HG03045 (cell line): ENCODE measurements around the gene ZBTB17.

Source experiments
- ATAC-seq: cut with Tn5 transposase; IDR thresholded peaks from one replicate; pipeline ENCODE4 v1.9.1; 2021; ENCODE audit warnings: mild to moderate bottlenecking, moderate library complexity; ENCODE audit not compliant: unreplicated experiment

The ZBTB17 gene

DNA sequence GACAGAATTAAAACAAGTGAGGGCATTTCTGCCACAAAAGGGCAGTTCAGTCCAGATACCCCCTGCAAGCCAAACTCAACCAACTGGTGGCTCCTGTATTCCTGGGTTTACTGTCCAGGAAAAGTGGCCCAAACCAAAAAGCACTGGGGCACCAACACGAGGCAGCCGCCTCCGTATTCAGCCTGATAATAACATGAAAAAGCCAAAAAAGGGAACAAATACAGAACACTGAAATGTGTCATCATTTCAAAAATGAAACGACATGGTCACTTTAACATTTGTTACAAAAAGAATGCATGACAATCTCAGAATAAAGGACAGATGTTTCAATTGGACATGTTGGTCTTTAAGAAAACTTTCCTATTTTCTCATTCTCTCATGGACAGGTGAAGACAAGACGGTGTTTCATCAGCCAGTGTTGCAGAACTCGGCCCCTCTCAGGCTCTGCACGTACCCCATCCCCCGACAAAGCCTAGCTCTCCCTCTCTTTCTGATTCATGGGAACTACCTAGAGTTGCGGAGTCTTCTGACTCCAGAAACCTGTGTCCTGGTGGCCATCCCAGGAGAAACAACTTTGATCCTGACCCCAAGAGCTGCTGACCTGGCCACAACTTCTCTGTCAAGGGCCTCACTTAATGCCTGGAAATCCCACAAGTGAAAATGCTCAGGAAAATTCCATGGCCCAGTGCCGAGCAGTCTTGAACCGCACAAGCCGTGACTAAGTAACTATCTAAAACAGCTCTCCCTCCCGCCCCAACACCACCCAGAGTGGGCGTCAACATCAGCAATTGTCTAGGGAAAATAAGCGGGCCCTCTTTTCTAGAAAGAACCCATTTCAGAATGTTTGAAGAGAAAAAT is 27.1 kb downstream of the ZBTB17 start:
- ATAC-seq: no peak

DNA sequence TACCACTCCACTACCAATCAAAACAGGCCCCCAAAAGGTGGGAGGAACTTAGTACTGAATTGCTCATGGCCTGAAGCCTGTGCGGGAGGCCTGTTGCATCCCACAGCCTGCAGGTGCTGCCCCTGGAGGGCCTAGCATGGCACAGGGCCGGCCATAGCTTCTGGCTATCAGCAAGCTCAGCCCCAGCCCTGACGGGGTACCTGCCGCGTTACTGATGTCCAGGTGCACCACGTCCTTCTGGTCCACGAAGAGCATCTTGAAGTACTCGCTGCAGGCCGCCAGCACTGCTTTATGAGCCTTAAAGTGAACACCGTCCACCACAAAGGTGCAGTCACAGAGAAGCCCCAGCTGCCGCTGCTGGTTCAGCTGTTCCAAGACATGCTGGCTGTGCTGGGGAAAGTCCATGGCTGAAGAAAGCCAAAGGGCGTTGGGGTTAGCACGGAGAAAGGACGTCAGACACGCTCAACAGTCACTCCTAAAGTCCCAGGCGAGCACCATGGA is 27.8 kb downstream of the ZBTB17 start:
- no peak for ATAC-seq

DNA sequence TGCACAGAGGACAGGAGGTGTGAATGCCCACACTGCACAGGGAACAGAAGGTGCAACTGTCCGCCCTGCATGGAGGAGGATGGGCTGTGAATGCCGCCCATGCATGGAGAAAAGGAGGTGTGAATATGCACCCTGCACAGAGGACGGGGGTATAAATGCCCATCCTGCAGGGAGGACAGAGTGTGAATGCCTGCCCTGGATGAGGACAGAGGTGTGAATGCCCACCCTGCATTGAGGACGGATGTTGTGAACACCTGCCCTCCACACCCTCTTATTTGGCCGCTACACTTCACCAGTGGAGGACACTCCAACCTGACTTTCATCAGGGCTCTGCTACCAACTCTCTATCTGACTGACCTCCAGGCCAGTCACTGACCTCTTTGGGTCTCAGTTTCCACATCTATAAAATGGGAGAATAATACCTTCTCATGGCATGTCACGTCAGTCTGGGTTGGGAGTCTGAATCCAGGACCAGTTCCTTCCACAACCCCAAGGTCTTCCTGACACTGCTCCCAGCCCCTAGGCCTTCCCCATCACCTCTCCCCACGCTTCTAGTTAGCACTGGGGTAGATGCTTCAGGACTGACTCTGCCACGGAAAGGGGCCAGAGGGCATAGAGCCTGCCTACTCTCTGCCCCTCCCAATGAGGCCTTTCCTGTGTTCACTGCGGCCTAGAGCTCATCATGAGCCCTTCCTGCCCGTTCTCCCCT is 28.4 kb downstream of the ZBTB17 start:
- no peak for ATAC-seq

DNA sequence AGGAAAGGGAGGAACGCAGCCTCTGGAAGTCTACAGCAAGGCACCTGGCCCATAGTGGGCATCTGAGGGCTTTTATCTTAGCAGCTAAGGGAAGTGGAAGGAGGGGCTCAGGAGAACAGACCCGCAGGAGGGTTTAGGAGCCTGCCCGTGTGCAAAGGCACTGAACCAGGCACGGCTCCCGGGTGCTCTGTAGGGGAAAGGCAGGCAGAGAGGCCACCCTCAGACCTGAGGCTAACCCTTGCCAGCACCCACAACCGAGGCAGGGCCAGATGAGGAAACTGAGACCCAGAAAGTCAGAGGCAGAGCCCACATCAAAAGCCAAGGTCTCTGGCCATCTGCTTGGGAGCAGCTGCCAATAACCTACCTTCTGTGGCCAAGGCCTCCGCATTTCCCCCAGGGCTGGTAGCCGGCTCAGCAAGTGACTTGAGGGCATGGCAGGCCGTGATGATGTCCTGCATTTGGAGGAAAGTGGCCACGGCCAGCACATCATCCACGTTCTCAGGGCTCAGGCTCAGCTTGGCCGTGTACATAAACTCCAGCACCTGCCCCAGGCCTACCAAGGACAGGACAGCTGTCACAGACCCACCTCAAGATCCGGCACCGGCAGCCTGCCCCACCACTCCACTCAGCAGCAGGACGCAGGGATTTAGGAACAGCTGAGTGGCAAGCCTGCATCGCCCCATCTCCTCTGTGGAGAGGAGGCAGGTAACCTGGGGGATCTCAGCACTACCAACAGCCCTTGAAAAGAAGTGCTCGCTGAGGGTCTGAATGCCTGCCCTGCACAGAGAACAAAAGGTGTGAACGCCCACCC is 29.1 kb downstream of the ZBTB17 start:
- ATAC-seq: no peak

DNA sequence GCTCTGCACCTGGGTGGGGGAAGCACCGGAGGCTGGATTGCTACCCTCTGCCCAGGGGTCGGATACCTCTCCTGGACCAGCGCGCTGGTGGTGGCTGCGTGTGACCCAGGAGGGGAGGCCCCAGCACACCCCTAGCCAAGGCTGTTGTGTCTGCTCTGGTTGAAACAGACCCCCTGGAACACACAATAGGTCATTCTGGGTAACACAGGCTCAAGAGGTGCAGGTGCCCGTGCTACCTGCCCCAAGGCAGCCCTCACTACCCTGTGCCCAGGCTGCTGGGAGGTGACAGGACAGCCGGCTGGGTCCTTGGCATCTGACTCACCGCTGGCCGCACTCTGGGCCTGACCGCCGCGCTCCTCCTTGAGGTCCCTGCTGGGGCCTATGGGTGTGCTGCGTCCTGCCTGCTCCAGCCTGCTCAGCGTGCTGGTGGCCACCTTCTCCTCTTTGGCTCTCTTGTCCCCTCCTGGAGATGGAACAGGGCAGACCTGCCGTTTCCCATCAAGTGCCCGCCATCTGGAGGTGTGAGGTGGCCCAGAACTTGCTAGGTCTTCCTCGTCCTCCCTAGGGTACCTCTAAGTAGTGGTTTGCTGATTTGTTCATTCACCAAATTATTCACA is 30.0 kb downstream of the ZBTB17 start:
- ATAC-seq: no peak

DNA sequence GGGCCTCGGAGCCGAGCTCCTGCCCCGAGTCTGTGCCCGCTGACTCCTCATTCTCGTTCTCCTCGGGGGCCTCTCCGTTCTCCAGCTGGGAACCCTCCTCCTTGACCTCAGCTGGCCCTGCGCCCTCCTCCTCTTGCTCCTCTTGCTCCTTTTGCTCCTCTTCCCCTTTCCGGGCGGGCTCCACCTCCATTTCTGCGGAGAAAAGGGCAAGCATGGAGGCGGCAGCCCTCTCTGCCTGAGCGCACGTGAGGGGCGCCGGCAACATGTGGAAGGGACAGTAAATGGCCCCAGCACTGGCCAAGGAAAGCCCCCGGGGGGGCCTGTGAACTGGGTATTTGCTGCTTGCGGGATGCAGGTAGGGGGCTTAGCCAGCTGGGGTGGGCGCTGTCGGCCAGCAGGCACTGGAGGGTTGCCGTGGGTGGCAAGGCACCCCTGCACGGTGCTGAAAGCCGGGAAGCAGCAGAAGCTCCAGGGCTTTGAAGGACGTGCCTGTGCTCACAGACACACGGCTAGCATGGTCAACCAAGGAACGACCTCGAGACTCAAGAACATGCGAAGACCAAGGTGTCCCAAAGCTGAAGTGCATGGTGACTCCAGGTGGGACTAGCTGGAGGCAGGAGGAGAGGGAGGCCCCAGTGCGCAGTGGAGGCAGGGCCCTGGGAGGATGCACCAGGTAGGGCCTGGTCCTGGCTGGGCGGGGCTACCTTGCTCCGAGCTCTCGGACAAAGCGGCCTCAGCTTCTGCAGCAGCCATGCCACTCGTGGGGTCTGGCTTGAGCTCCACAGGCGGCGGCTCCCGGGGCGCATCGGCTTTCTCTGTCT is 30.7 kb downstream of the ZBTB17 start:
- ATAC-seq: no peak

DNA sequence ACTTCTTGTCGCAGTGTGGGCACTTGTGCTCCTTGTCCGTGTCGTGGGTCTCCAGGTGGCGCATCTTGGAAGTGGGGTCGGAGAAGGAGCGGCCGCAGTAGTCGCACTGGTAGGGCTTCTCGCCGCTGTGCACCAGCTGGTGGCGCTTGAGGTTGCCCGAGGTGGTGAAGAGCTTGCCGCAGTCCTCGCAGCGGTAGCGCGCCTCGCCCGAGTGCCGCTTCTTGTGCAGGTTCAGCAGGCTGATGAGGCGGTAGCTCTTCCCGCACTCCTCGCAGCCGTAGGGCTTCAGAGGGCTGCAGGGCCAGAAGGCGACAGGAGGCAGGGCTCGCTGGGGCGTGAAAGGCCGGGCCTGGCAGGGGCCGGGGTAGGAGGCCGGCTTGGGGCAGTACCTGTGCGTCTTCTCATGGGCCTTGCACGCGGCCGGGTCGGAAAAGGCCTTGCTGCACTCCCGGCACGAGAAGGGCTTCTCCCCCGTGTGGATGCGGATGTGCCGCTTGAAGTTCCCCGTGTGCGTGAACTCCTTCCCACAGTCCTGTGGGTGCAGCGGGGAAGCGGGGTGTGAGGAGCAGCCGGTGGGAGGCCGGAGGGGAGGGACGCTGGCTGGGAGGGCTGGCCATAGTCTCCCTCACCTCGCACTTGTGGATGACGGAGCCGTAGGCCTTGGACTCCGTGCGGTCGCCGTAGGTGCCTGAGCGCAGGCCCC is 31.4 kb downstream of the ZBTB17 start:
- ATAC-seq: no peak

DNA sequence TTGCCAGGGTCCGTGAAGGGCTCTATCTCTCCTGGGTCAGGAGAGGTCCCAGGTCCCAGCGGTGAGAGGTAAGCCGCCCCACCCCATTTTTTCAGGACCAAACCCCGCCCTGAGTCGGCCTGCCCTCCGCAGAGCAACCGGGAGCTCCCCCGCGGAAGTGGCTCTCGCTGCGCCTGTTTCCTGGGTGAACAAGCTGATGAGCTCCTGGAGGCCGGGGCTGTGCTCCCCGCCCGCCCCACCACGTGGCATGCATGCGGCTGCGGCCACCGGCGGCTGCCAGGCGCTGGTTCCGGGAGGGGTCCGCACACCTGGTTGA is 32.0 kb downstream of the ZBTB17 start:
- no peak for ATAC-seq

DNA sequence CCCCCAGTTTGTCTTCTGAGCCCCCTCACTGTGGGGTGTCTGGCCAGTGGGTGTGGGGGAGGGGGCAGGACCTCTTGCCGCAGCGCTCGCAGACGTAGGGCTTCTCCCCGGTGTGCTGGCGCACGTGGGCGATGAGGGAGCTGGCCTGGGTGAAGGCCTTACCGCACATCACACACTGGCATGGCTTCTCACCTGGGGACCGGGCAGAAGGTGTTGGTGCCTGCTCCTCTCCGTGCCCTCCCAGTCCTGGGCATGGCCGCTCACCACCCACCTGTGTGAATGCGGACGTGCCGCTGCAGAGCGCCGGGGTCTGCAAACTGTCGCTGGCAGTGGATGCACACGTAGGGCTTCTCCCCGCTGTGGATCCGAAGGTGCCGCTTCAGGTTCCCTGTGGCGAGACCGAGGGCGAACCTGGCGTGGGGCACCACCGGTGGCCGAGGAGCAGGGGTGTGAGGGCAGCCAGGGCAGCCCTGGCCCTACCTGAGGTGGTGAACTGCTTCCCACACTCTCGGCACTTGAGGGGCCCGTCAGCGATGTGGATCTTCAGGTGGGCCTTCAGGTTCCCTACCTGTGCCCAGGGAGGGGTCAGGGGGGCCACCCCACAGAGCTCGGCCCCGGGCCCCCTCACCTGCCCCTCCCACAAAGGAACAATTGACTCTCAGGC is 32.4 kb downstream of the ZBTB17 start:
- ATAC-seq: no peak

DNA sequence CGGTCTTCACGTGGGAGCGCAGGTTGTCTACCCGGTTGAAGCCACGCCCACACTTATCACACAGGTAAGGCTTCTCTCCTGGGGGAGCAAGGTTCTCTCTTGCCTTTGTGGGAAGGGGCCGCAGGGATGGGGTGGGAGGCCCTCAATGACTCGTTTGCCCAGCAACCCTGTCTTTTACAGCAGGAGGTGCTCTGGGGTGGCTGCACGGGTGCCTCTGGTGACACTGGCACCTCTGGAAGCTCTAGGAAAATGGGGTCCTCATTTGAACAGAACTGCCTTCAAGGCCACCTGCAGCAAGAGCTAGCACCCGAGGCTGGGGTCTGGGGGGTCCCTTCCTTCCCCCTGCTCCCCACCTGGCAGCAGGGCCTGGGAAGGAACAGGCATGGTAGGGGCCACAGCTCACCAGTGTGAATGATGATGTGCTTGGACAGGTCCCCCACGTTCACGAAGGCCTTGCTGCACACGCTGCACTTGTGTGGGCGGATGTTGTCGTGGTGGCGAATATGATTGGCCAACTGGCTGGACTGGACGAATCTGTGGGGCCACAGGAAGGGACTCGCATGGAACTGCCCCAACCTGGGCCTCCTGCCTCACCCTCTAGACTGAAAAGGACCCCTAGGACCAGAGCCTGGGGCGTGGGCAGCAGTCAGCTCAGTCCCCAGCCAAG is 33.1 kb downstream of the ZBTB17 start:
- no peak for ATAC-seq

DNA sequence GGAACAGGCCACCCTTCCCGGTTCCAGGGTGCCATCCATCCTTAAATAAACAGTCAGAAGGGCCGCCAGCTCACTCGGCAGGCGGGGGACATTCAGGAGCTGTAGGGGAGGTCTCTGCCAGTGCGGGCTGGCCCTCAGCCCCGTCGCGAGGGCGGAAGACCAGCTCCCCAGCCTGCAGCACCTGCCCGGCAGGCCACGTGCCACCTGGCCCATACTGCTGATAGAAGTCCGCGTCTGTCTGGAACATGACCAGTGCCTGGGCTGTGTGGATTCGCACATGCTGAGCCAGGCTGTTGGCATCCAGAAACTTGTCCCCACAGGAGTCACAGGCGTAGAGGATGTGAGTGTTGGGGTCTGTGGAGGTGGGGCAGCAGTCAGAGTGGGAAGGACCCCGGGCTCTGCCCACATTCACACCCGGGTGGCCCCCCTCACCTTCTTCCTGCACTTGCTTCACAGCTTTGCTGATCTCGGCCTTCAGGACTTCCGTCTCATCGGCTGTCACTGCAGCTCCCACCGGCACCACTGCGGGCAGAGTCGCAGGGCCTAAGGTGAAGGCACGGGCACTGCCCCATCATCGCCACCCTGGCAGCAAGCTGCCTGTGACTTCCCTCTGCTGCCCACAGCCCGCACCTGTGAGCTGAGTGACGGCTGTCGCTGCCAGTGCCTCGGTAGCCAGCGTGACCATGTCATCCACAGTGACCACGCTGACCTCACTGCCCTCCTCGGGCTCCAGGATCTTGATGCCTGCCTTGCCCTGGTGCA is 33.8 kb downstream of the ZBTB17 start:
- no peak for ATAC-seq

DNA sequence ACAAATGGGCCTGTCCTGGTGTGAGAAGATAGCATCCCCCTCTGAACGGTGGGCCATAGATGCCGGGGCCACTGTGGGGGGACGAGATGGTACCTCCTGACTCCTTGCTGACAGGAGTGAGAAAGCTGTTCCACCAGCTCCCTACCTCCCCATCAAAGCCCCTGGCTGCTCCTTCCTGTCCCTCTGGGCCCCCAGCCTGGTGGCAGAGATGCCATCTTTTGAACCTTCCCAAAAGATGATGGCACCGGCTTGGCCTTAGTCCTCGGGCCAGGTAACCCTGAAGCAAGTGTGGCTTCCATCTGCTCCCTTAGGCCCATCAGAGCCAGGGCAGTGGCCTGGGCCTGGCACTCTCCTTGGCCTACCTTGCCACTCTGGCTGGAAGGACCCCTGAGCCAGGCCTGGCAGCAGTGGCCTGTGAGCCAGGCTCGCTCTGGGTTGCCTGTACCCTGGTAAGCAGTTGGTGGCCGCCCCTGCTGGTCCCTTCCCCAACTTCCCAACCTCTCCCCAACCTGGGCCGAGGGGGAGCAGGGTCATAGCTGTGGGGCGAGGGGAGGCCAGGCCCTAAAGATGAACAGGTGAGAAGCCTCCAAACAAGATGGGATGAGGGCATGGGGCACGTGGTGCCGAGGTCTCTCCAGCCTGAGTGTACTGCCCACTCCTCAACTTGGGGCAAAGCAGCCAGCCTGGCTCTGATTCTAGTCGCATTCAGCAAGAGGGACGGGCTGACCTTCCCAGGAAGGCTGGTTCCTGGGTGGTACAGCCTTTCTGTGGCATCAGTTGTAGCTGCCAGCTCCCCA is 34.7 kb downstream of the ZBTB17 start:
- ATAC-seq: no peak

DNA sequence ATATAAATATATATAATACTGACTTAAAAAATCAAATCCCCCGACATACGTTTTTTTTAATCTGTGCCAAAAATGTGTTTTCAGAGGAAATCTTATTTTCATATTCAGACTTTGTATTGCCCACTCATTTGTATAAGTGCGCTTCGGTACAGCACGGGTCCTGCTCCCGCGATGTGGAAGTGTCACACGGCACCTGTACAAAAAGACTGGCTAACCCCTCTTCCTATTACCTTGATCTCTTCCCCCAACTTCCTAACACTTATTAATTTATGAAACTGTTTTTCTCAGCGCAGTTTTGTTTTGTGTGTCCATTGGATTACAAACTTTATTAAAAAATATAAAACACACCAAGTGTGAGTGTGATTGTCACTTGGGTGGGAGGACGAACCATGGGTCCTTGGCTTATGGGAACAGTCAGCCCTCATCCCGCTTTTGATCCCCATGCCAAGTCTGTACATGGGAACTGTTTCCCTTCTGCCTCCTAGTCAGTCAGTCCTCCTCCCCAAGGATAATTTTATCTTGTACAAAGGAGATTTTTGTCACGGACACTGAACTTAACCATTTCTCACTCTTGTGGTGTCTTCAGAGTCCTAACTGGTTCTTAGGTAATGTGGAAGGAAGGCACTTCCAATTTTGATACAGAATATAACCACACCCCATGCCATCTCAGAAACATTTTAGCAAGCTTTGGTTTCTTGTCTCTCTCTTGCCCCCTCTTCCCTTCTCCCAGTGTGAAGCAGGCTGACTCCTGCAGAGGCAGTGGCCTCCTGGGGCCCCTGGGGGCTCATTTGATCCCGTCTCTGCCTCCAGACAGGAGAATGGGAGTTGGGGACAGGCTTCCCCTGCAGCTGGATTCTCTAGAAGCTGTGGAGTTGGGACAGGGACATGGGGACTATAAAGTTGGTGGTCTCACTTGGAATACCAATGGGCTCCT is 35.5 kb downstream of the ZBTB17 start:
- ATAC-seq: no peak

DNA sequence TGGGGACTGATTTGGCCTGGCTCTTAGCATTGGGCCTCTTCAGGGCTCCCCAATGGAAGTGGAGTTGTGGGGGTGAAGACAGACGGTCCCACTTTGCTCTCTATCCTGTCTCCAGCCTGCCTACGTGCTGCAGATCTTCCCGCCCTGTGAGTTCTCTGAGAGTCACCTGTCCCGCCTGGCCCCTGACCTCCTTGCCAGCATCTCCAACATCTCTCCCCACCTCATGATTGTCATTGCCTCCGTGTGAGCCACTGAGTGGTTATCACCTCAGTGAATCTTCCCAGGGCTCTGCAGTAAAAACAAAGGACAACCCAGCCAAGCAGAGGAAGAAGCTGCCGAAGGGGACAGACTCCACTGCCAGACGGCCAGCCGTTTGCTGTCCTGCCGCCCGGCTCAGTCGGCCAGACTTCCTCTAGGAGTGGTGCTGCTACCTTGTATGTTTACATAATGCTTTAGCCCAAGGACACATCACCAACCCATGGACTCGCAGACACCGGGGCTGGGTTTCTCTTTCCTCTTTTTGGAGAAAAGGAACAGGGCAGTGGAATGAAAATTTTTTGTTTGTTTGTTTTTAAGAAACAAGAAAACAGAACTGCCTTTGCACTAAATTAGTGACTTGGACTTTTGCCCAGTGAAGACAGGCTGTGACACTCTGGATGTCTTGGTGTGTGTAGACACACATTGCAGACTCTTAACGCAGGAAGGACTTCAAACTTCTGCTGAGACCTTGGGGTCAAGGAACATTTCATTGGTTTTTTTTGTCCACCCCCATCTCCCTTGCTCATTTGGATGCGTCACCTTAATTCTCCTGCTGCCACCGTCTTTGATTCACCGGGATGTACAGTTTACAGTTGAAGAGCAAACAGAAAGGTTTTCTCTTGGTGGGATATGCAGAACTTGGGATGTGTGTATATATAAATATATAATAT is 36.5 kb downstream of the ZBTB17 start:
- ATAC-seq: no peak

DNA sequence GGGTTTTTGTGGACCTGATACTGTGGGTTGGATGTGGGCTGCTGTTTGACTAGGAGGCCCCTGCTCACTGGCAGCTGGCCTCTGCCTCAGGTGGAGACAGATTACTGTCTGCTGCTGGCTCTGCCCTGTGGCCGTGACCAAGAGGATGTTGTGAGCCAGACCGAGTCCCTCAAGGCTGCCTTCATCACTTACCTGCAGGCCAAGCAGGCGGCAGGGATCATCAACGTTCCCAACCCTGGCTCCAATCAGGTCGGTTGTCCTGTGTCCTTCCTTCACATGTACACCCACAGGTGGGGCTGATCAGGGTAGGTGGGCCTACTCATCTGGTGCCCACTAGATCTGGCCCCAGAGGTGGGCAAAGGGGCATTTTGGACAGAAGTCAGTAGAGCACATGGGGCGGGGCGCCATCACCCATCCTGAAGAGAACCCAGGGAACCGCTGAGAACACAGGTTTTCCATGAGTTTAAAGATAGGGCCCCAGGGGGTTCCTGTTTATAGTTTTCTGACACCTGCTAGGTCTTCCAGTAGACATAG is 37.2 kb downstream of the ZBTB17 start:
- ATAC-seq: no peak
